Neural cell (in vitro differentiated cells): ENCODE measurements around the gene CHIC1.

Experiments used
- CTCF ChIP-seq: fragments of 450-650 bp; IDR thresholded peaks from 2 replicates; pipeline ENCODE4 v1.5.1; 2014; ENCODE audit warnings: antibody characterized with exemption, mild to moderate bottlenecking, moderate library complexity; ENCODE audit not compliant: poor library complexity, severe bottlenecking
- EP300 ChIP-seq: fragments of 450-650 bp; conservative IDR thresholded peaks from 2 replicates; pipeline ENCODE4 v1.6.1; 2014; ENCODE audit warnings: antibody characterized with exemption, mild to moderate bottlenecking, moderate library complexity; ENCODE audit not compliant: poor library complexity, severe bottlenecking
- EZH2 ChIP-seq: fragments of 200-600, 300-800 bp; shearing (Covaris generic), sonication (generic); IDR thresholded peaks from 2 replicates; pipeline ENCODE4 v1.6.1; 2014; ENCODE audit warnings: antibody characterized with exemption, low read length, borderline replicate concordance, mild to moderate bottlenecking; ENCODE audit not compliant: insufficient read depth, poor library complexity, severe bottlenecking
- RAD21 ChIP-seq: fragments of 450-650 bp; conservative IDR thresholded peaks from 2 replicates; pipeline ENCODE4 v1.6.1; 2014; ENCODE audit warnings: antibody characterized with exemption, mild to moderate bottlenecking, moderate library complexity
- REST ChIP-seq: IDR thresholded peaks from 2 replicates; pipeline ENCODE4 v1.6.1; 2012; ENCODE audit warnings: borderline replicate concordance

- TF ChIP-seq EZH2 (no peak), CTCF (no peak), RAD21 (no peak), REST (no peak), EP300 (no peak)
These were observed 165.6 kb downstream of the CHIC1 start for GRCh38 chrX:73728602-73729001.
